ENCODE data around the gene OAS2.

OAS2 gene

GRCh38 chr12:113056381-113056630, 78.0 kb downstream of the OAS2 start:
- Histone ChIP-seq H3K79me2 (ENCODE audit: insufficient read depth, low read depth) (no peaks in the 10 kb centered on the region), H3K9ac (no peak overlapping the region), H4K20me1 (ENCODE audit: insufficient read depth) (no peaks in the 10 kb centered on the region), H3K4me3 (IDR thresholded peaks at IDR 0.05; ENCODE audit: insufficient read depth, low read depth, low read length) (no peak overlapping the region), H3K36me3 (ENCODE audit: insufficient read depth) (no peaks in the 10 kb centered on the region), H3K27ac (no peak overlapping the region), H3K4me1 (ENCODE audit: low read depth, poor library complexity, severe bottlenecking) (no peaks in the 10 kb centered on the region), H3K27me3 (ENCODE audit: insufficient read depth, low read depth) (no peaks in the 10 kb centered on the region), H3K4me2 (no peak overlapping the region), H2AFZ (ENCODE audit: low read depth) (no peak overlapping the region)
- no peak for TF ChIP-seq CTCF (conservative IDR thresholded peaks at IDR 0.05; ENCODE audit: low read depth, low read length)

GRCh38 chr12:113056631-113057488, 78.5 kb downstream of the OAS2 start, which contains the start of gene DTX1:
Gene DTX1 (plus strand): TSS chr12:113056730. CDS start chr12:113058193, 1,463 bp downstream.
- H2AFZ ChIP-seq (ENCODE audit: low read depth) = no peak within 1 kb of the TSS
- H3K4me2 ChIP-seq = no peak within 1 kb of the TSS

GRCh38 chr12:113057565-113058485, 79.5 kb downstream of the OAS2 start:
- H3K27ac ChIP-seq = no peak overlapping the region

More at GRCh38 chr12:113056631-113057488, 78.5 kb downstream of the OAS2 start, which contains the start of gene DTX1:
- Histone ChIP-seq H3K27ac (no peak within 1 kb of the TSS), H3K27me3 (ENCODE audit: insufficient read depth, low read depth) (no peaks in the 10 kb centered on the region), H3K9ac (no peak within 1 kb of the TSS), H3K4me1 (ENCODE audit: low read depth, poor library complexity, severe bottlenecking) (no peaks in the 10 kb centered on the region), H3K4me3 (IDR thresholded peaks at IDR 0.05; ENCODE audit: insufficient read depth, low read depth, low read length) (no peak within 1 kb of the TSS), H3K79me2 (ENCODE audit: insufficient read depth, low read depth) (no peaks in the 10 kb centered on the region), H4K20me1 (ENCODE audit: insufficient read depth) (no peaks in the 10 kb centered on the region), H3K36me3 (ENCODE audit: insufficient read depth) (no peaks in the 10 kb centered on the region)
- no peak for TF ChIP-seq CTCF (conservative IDR thresholded peaks at IDR 0.05; ENCODE audit: low read depth, low read length)

GRCh38 chr12:113058553-113058952, 80.2 kb downstream of the OAS2 start:
- Histone ChIP-seq H3K36me3 (ENCODE audit: insufficient read depth) (no peaks in the 10 kb centered on the region), H3K79me2 (ENCODE audit: insufficient read depth, low read depth) (no peaks in the 10 kb centered on the region), H3K4me1 (ENCODE audit: low read depth, poor library complexity, severe bottlenecking) (no peaks in the 10 kb centered on the region), H3K9ac (no peak overlapping the region), H4K20me1 (ENCODE audit: insufficient read depth) (no peaks in the 10 kb centered on the region), H3K4me2 (no peak overlapping the region), H2AFZ (ENCODE audit: low read depth) (no peak overlapping the region), H3K4me3 (IDR thresholded peaks at IDR 0.05; ENCODE audit: insufficient read depth, low read depth, low read length) (no peak overlapping the region), H3K27me3 (ENCODE audit: insufficient read depth, low read depth) (no peaks in the 10 kb centered on the region), H3K27ac (no peak overlapping the region)
- TF ChIP-seq CTCF (conservative IDR thresholded peaks at IDR 0.05; ENCODE audit: low read depth, low read length) = no peak

More at GRCh38 chr12:113057565-113058485, 79.5 kb downstream of the OAS2 start:
- TF ChIP-seq CTCF (conservative IDR thresholded peaks at IDR 0.05; ENCODE audit: low read depth, low read length) = no peak
- H3K27me3 ChIP-seq (ENCODE audit: insufficient read depth, low read depth) = no peaks in the 10 kb centered on the region
- no peaks in the 10 kb centered on the region for H3K79me2 ChIP-seq (ENCODE audit: insufficient read depth, low read depth)
- no peak overlapping the region for H3K9ac ChIP-seq
- H2AFZ ChIP-seq (ENCODE audit: low read depth) = no peak overlapping the region
- H4K20me1 ChIP-seq (ENCODE audit: insufficient read depth) = no peaks in the 10 kb centered on the region
- no peaks in the 10 kb centered on the region for H3K4me1 ChIP-seq (ENCODE audit: low read depth, poor library complexity, severe bottlenecking)
- no peak overlapping the region for H3K4me3 ChIP-seq (IDR thresholded peaks at IDR 0.05; ENCODE audit: insufficient read depth, low read depth, low read length)
- no peak overlapping the region for H3K4me2 ChIP-seq
- H3K36me3 ChIP-seq (ENCODE audit: insufficient read depth) = no peaks in the 10 kb centered on the region
